Panc1 (cell line): ENCODE measurements around the gene RAB27B.

Experiments
- SIN3A ChIP-seq: IDR thresholded peaks from 2 replicates; pipeline ENCODE4 v1.6.1; 2012; ENCODE audit warnings: low read depth, mild to moderate bottlenecking, low read length, moderate library complexity, borderline replicate concordance; ENCODE audit not compliant: insufficient read depth
- TF ChIP-seq, protein P1 (sequence below): fragments of 450-650 bp; IDR thresholded peaks from 2 replicates; pipeline ENCODE4 v1.5.1; 2017; ENCODE audit warnings: mild to moderate bottlenecking

DNA sequence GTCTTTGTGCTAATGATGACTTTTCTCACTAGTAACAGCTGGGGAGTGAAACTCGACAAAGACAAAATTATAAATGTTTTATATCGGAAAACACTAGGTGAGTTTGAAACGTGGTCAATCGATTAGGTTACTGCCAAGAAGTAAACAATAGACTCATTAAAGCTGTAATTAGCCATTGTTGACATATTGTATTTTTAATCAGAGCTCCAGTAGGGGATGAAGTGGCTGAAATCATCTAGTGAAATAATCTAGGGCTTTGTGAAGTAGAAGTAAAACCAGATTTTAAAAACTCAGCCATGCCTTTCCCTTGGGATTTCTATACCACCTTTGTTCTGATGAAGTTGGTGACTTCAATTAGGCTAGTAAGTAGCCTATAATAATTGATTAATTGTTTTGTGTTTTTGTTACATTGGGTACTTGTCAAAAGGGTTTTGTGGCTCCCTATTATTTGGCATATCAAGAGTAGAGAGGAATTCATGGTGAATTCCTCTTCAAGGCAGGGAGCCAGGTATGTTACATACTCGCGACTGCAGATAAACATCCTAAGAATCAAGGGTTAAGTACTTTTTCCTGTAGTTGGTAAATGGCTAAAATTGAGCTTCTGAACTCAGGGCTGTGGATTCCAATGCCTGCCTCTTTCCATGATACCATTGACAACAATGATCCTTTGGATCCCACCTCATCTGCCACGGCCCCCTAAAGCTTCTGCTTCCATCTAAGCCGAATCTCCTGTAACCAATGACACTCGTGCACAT is 31.6 kb downstream of the RAB27B start:
- TF ChIP-seq, protein P1, sequence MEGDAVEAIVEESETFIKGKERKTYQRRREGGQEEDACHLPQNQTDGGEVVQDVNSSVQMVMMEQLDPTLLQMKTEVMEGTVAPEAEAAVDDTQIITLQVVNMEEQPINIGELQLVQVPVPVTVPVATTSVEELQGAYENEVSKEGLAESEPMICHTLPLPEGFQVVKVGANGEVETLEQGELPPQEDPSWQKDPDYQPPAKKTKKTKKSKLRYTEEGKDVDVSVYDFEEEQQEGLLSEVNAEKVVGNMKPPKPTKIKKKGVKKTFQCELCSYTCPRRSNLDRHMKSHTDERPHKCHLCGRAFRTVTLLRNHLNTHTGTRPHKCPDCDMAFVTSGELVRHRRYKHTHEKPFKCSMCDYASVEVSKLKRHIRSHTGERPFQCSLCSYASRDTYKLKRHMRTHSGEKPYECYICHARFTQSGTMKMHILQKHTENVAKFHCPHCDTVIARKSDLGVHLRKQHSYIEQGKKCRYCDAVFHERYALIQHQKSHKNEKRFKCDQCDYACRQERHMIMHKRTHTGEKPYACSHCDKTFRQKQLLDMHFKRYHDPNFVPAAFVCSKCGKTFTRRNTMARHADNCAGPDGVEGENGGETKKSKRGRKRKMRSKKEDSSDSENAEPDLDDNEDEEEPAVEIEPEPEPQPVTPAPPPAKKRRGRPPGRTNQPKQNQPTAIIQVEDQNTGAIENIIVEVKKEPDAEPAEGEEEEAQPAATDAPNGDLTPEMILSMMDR: no peak
- TF ChIP-seq SIN3A: no peak
